ENCODE data around the gene KCNAB1.

DNA sequence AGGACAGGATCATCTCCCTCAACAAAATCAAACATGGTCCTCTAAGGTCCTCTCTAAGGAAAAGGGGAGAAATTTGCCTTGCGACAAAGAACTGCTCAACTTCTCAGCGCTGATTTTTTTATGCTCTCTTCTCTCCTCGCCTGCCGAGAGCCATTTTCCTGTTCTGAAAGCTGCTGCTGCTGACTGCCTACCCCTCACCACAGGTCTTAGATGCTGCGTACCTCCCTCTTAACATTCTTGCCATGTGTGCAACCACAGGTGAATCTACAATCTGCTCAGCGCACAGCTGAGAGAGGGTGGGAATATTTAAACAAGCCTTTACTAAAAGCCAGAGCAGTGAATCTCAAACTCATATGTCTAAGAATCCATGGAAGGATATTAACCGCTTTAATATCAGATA, 223.8 kb downstream of the KCNAB1 start:
- TF ChIP-seq EP300 (IDR thresholded peaks at IDR 0.05; ENCODE audit: low read depth): no peak
- TF ChIP-seq POLR2AphosphoS5 (IDR thresholded peaks at IDR 0.05): no peak
- no peak for TF ChIP-seq POLR2A (IDR thresholded peaks at IDR 0.05)

Measured in transverse colon (tissue), 3 donors.